Endothelial cell of umbilical vein (primary cell): ENCODE results near the gene PLEKHA6. TPM values are rescaled to one million over a fixed set of nuclear protein-coding genes. Genes with fewer than 3 reads are reported as not detected.

Source experiments
- BruUV-seq: library from RNA; stranded (reverse); fragments of 400-500 nt; replicated peaks from 2 replicates; lab custom pipeline; 2021; lab: Mats Ljungman, UMichigan
- CTCF ChIA-PET: fragments of 300-600, 350-600 bp; sonication (Branson Sonifier 250); formaldehyde crosslinking; loops from one replicate; lab custom pipeline; 2021; ENCODE audit warnings: antibody characterized with exemption, inconsistent platforms; lab: Charles Lee
- POLR2A ChIA-PET: fragments of 300-600, 350-600 bp; sonication (Branson Sonifier 250); formaldehyde crosslinking; loops from one replicate; lab custom pipeline; 2021; ENCODE audit warnings: antibody characterized with exemption, inconsistent platforms; lab: Charles Lee
- DNase-seq: peaks from one replicate; pipeline ENCODE4 v3.0.0-alpha.2; 2011; ENCODE audit warnings: low read depth, low spot score
- FAIRE-seq: peaks from 2 replicates; lab custom pipeline; 2011; peaks lifted over from hg19 to GRCh38; lab: Jason Lieb, UNC
- H2AFZ ChIP-seq: 2 replicates; pipeline ENCODE4 v1.6.0; 2012; ENCODE audit warnings: low read depth, low read length, control low read depth, inconsistent platforms
- H3K27ac ChIP-seq: 2 replicates; pipeline ENCODE4 v1.5.1; 2011; ENCODE audit warnings: low read depth, mild to moderate bottlenecking, control low read depth, low read length, moderate library complexity; ENCODE audit not compliant: insufficient read depth
- H3K27me3 ChIP-seq, 2 experiments: 2 replicates each; pipeline versions ENCODE4 v1.6.0 to v1.6.1; 2011; ENCODE audit warnings: low read length in 2 of 2, mixed read lengths in 1 of 2; ENCODE audit not compliant: control insufficient read depth in 2 of 2, insufficient read depth in 2 of 2
- H3K36me3 ChIP-seq, 2 experiments: 2 replicates in 1 of 2; 3 replicates in 1 of 2; pipeline ENCODE4 v1.5.1; 2011; ENCODE audit warnings: low read length in 2 of 2, mild to moderate bottlenecking in 1 of 2, moderate library complexity in 1 of 2; ENCODE audit not compliant: control insufficient read depth in 2 of 2, insufficient read depth in 2 of 2; ENCODE audit errors: extremely low read depth in 1 of 2
- H3K4me1 ChIP-seq: 3 replicates; pipeline ENCODE4 v1.5.1; 2011; ENCODE audit warnings: mild to moderate bottlenecking, low read length; ENCODE audit not compliant: control insufficient read depth, insufficient read depth; ENCODE audit errors: extremely low read depth
- H3K4me2 ChIP-seq: 2 replicates; pipeline ENCODE4 v1.6.1; 2011; ENCODE audit warnings: low read length, control low read depth, mixed read lengths; ENCODE audit not compliant: insufficient read depth
- H3K4me3 ChIP-seq, 3 experiments: fragments of 200-600 bp in 1 of 3; sonication (generic), shearing (Covaris generic) in 1 of 3; replicated peaks in 1 of 3; 2 replicates each; pipeline ENCODE4 v1.5.1; 2011 to 2016; ENCODE audit warnings: control low read depth in 3 of 3, low read length in 3 of 3, mild to moderate bottlenecking in 2 of 3, inconsistent platforms in 1 of 3, low read depth in 1 of 3, moderate library complexity in 1 of 3; ENCODE audit not compliant: insufficient read depth in 1 of 3
- H3K79me2 ChIP-seq: 2 replicates; pipeline ENCODE4 v1.6.0; 2012; ENCODE audit warnings: low read length, inconsistent platforms; ENCODE audit not compliant: control insufficient read depth, insufficient read depth
- H3K9ac ChIP-seq: replicated peaks from 2 replicates; pipeline ENCODE3; 2011; ENCODE audit warnings: low read length, control low read depth; ENCODE audit not compliant: insufficient read depth; ENCODE audit errors: extremely low read depth
- H3K9me1 ChIP-seq: replicated peaks from 3 replicates; pipeline ENCODE4 v1.6.0; 2011; ENCODE audit warnings: mild to moderate bottlenecking, low read length; ENCODE audit not compliant: control insufficient read depth, insufficient read depth; ENCODE audit errors: extremely low read depth
- H3K9me3 ChIP-seq: replicated peaks from 2 replicates; pipeline ENCODE4 v1.5.1; 2012; ENCODE audit warnings: low read length, inconsistent platforms; ENCODE audit not compliant: control insufficient read depth, insufficient read depth
- H4K20me1 ChIP-seq: replicated peaks from 2 replicates; pipeline ENCODE3; 2011; ENCODE audit warnings: mild to moderate bottlenecking, low read length; ENCODE audit not compliant: control insufficient read depth, insufficient read depth; ENCODE audit errors: extremely low read depth
- CTCF ChIP-seq, 2 donors: IDR thresholded peaks; 1 replicate in 1 of 2; 2 replicates in 1 of 2; pipeline ENCODE4 v1.5.1; 2011; ENCODE audit warnings: low read length in 2 of 2, mild to moderate bottlenecking in 2 of 2, moderate library complexity in 2 of 2, control low read depth in 1 of 2, inconsistent platforms in 1 of 2, low read depth in 1 of 2; ENCODE audit not compliant: insufficient read depth in 1 of 2; ENCODE audit errors: extremely low read depth in 1 of 2
- EZH2 ChIP-seq: IDR thresholded peaks from 2 replicates; pipeline ENCODE4 v1.6.1; 2012; ENCODE audit warnings: borderline replicate concordance, low read depth, mild to moderate bottlenecking, moderate library complexity, low read length, inconsistent platforms; ENCODE audit not compliant: severe bottlenecking
- FOS ChIP-seq: IDR thresholded peaks from 2 replicates; pipeline ENCODE4 v1.6.1; 2011; ENCODE audit warnings: mild to moderate bottlenecking, low read length, moderate library complexity, borderline replicate concordance; ENCODE audit not compliant: insufficient read depth
- GATA2 ChIP-seq: IDR thresholded peaks from 2 replicates; pipeline ENCODE4 v1.7.0; 2011; ENCODE audit warnings: low read depth, mild to moderate bottlenecking, moderate library complexity, mixed read lengths, low read length; ENCODE audit not compliant: insufficient read length, insufficient read depth
- JUN ChIP-seq: IDR thresholded peaks from 2 replicates; pipeline ENCODE4 v1.6.1; 2011; ENCODE audit warnings: borderline replicate concordance, low read depth; ENCODE audit not compliant: insufficient read length, insufficient read depth
- MAX ChIP-seq: IDR thresholded peaks from 2 replicates; pipeline ENCODE4 v1.6.1; 2011; ENCODE audit not compliant: insufficient read depth, insufficient read length
- MYC ChIP-seq: IDR thresholded peaks from one replicate; pipeline ENCODE4 v1.6.1; 2011; ENCODE audit warnings: mild to moderate bottlenecking, low read depth, low read length
- POLR2A ChIP-seq: IDR thresholded peaks from 2 replicates; pipeline ENCODE4 v1.6.1; 2012; ENCODE audit warnings: low read depth, mild to moderate bottlenecking, control low read depth, low read length
- POLR2AphosphoS5 ChIP-seq: IDR thresholded peaks from 2 replicates; pipeline ENCODE4 v1.6.1; 2012; ENCODE audit warnings: low read depth, mild to moderate bottlenecking, control low read depth, low read length, moderate library complexity; ENCODE audit not compliant: insufficient read depth
- dilution Hi-C: fragments of 300-500 bp; cut with MboI; formaldehyde crosslinking; loops from one replicate; pipeline ENCODE4 v1.15.0; 2019; ENCODE audit warnings: low sequenced_read_pairs; ENCODE audit not compliant: extremely low pct_ligation_motif_present
- intact Hi-C: fragments of 100-400 bp; cut with micrococcal nuclease; formaldehyde crosslinking; loops from one replicate; pipeline ENCODE4 v1.10.0; 2022
- polyA plus RNA-seq, 4 experiments: library from polyadenylated mRNA; depleted of rRNA in 3 of 4; stranded (reverse) in 3 of 4; unstranded in 1 of 4; fragments of >200 nt; gene quantifications; 2 replicates each; pipeline versions ENCODE4 v1.2.1 to v1.2.3, GENCODE V29; 2011 to 2012; ENCODE audit warnings: missing spikeins in 1 of 4
- total RNA-seq: library from RNA; stranded (reverse); gene quantifications from 2 replicates; pipeline ENCODE4 v1.2.3, GENCODE V29; 2021

PLEKHA6 gene
- total and polyA plus RNA-seq, 2 donors (not counting 3 experiments of a cell fraction or from before 2014, with no cell fraction given) = 2.1 to 15.0 TPM

DNA sequence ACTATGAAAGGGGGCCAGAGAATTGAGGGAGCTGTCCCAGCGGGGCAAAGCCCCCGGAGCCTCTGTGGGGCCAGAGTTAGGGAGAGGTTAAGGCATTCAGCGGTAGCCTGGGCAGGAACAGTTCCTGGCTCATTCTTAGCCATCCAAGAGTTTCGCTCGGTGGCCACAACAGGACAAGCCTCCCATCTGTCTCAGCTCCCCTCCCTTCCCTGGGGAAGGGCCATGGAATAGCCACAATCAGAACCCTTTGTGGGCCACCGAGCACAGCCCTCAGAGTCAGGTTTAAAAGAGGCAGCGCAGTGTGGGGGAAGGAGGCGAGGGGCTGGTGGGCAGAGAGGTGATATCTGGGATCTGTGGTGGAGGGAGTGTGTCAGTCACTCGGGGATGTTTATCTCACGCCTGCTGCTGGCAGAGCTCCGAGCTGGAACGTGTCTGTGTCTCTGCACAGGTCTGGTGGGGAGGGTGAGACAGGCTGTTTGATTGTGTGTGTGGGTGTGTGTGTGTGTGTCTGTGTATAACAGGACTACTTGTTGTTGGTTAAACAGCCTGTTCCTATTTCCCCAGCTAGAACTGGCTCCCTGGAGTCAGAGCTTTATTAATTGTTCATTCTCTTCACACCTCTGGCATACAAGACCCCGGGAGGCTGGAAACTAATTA is 96.3 kb downstream of the PLEKHA6 start:
- no peak overlapping the region for H2AFZ ChIP-seq
- H3K79me2 ChIP-seq = no peaks in the 10 kb centered on the region
- POLR2A ChIA-PET = no interaction called here
- no peak overlapping the region for H3K4me3 ChIP-seq
- dilution Hi-C loops = no loop called here
- TF ChIP-seq MAX (no peak), CTCF (IDR thresholded peaks at IDR 0.05; ENCODE audit: extremely low read depth in 1 of 2, insufficient read depth in 1 of 2, low read depth in 1 of 2, low read length in 2 of 2) (no peak), EZH2 (no peak), POLR2A (no peak), MYC (no peak), GATA2 (no peak), POLR2AphosphoS5 (no peak), JUN (no peak), FOS (no peak)
- no peaks in the 10 kb centered on the region for H3K9me3 ChIP-seq
- no peak overlapping the region for H3K9ac ChIP-seq
- no peaks in the 10 kb centered on the region for H3K9me1 ChIP-seq
- FAIRE-seq (no peak), DNase-seq (no peak)
- H4K20me1 ChIP-seq = no peaks in the 10 kb centered on the region
- no TSS peak for BruUV-seq
- no peaks in the 10 kb centered on the region for H3K27me3 ChIP-seq
- H3K27ac ChIP-seq = no peak overlapping the region
- peaks cover 4% of the 10 kb centered on the region for H3K4me1 ChIP-seq
- H3K36me3 ChIP-seq = no peaks in the 10 kb centered on the region
- no peak overlapping the region for H3K4me2 ChIP-seq
- CTCF ChIA-PET = interaction anchor here (1.0 to 9.8 kb wide), 7 partner anchors 9 to 135 kb away, joined by 3 to 318 read pairs (median 4); partner anchors contain the start of gene PLEKHA6
- intact Hi-C loops = no loop called here
